ENCODE results near the gene SLC7A6OS.

GRCh38 chr16:68357521-68357922, 46.8 kb upstream of the SLC7A6OS start:
- TF ChIP-seq EP300 (IDR thresholded peaks at IDR 0.05; ENCODE audit: borderline replicate concordance): no peak
- TF ChIP-seq REST (IDR thresholded peaks at IDR 0.05; ENCODE audit: low read depth): no peak
- TF ChIP-seq MAX (IDR thresholded peaks at IDR 0.05): no peak
- no peak for TF ChIP-seq EGR1 (IDR thresholded peaks at IDR 0.05)
- TF ChIP-seq FOXM1 (IDR thresholded peaks at IDR 0.05; ENCODE audit: borderline replicate concordance, low read depth): no peak
- no peak for TF ChIP-seq RAD21 (IDR thresholded peaks at IDR 0.05; ENCODE audit: low read depth)
- no peak for TF ChIP-seq TAF1 (IDR thresholded peaks at IDR 0.05; ENCODE audit: low read depth)
- TF ChIP-seq TCF12 (IDR thresholded peaks at IDR 0.05; ENCODE audit: low read depth): no peak
- TF ChIP-seq CREB1 (IDR thresholded peaks at IDR 0.05; ENCODE audit: low read depth): no peak
- no peak for TF ChIP-seq YY1 (IDR thresholded peaks at IDR 0.05; ENCODE audit: low read depth)
- no peak for TF ChIP-seq CEBPB (IDR thresholded peaks at IDR 0.05)
- no peak for TF ChIP-seq ZBTB7A (IDR thresholded peaks at IDR 0.05; ENCODE audit: low read depth)
- no peak for TF ChIP-seq NFIC (IDR thresholded peaks at IDR 0.05)
- TF ChIP-seq TEAD4 (IDR thresholded peaks at IDR 0.05): no peak

Measured in Ishikawa (cell line).